Right lobe of liver (tissue), 4 donors: ENCODE data around the gene CD47.

Experiments used
- CTCF ChIP-seq, 4 donors: fragments of 200-600 bp in 3 of 4; fragments of 450-650 bp in 1 of 4; IDR thresholded peaks; one replicate each; pipeline versions ENCODE4 v1.5.1 to v1.8.0; 2016 to 2022; ENCODE audit warnings: antibody characterized with exemption in 4 of 4, mild to moderate bottlenecking in 2 of 4
- POLR2A ChIP-seq: fragments of 450-650 bp; IDR thresholded peaks from one replicate; pipeline ENCODE4 v1.6.1; 2017; ENCODE audit warnings: antibody characterized with exemption, mild to moderate bottlenecking
- donor health status: DM: no; HTN: no; CAD: no.
- donor health status: DM: no; HTN: no; CAD: no.
- donor health status: DM: no; HTN: yes; CAD: no.

- no peak for TF ChIP-seq CTCF (IDR thresholded peaks at IDR 0.05)
- no peak for TF ChIP-seq POLR2A
Measured at GRCh38 chr3:108096532-108097321, 5.9 kb upstream of the CD47 start.
